H1 (cell line): ENCODE data around the gene NOL12. TPM values are rescaled to one million over a fixed set of nuclear protein-coding genes. Genes with fewer than 3 reads are reported as not detected.

Experiments used
- CTCF ChIA-PET: fragments of 300-600 bp; sonication (Branson Sonifier 250); formaldehyde crosslinking; loops from one replicate; lab custom pipeline; 2021; ENCODE audit not compliant: partially characterized antibody; lab: Charles Lee
- POLR2A ChIA-PET: fragments of 300-600 bp; sonication (Branson Sonifier 250); formaldehyde crosslinking; loops from one replicate; lab custom pipeline; 2021; ENCODE audit warnings: inconsistent platforms; ENCODE audit not compliant: partially characterized antibody; lab: Charles Lee
- DNase-seq, 2 experiments: peaks; one replicate each; pipeline versions ENCODE4 v3.0.0 to v3.0.0-alpha.2; 2010 to 2022; ENCODE audit warnings: low spot score in 2 of 2, low read depth in 1 of 2, mixed read lengths in 1 of 2
- FAIRE-seq: peaks from 2 replicates; lab custom pipeline; 2011; peaks lifted over from hg19 to GRCh38; lab: Jason Lieb, UNC
- H2AFZ ChIP-seq: 2 replicates; pipeline ENCODE4 v1.8.1; 2012; ENCODE audit warnings: low read length, inconsistent platforms
- H2AK5ac ChIP-seq: 2 replicates; pipeline ENCODE4 v1.6.1; 2013; ENCODE audit warnings: low read depth, low read length
- H2BK120ac ChIP-seq: replicated peaks from 2 replicates; pipeline ENCODE3; 2013; ENCODE audit warnings: low read depth, low read length, inconsistent platforms
- H2BK12ac ChIP-seq: 2 replicates; pipeline ENCODE4 v1.6.1; 2013; ENCODE audit warnings: low read depth, low read length
- H2BK15ac ChIP-seq: 2 replicates; pipeline ENCODE4 v1.6.1; 2013; ENCODE audit warnings: low read length
- H2BK20ac ChIP-seq: 2 replicates; pipeline ENCODE4 v1.6.1; 2013; ENCODE audit warnings: low read length
- H2BK5ac ChIP-seq: 2 replicates; pipeline ENCODE4 v1.6.1; 2013; ENCODE audit warnings: low read depth, low read length
- H3K14ac ChIP-seq: 2 replicates; pipeline ENCODE4 v1.6.1; 2013; ENCODE audit warnings: inconsistent platforms; ENCODE audit not compliant: insufficient read length
- H3K18ac ChIP-seq: 2 replicates; pipeline ENCODE4 v1.6.1; 2013; ENCODE audit warnings: low read length; ENCODE audit errors: extremely low read depth
- H3K23ac ChIP-seq: 2 replicates; pipeline ENCODE4 v1.6.1; 2013; ENCODE audit warnings: inconsistent platforms; ENCODE audit not compliant: insufficient read length
- H3K23me2 ChIP-seq: 2 replicates; pipeline ENCODE4 v1.6.1; 2013; ENCODE audit warnings: low read depth, low read length
- H3K27ac ChIP-seq: 2 replicates; pipeline ENCODE4 v1.6.1; 2011; ENCODE audit warnings: low read depth, low read length, inconsistent platforms
- H3K27me3 ChIP-seq, 4 experiments: replicated peaks in 1 of 4; 1 replicate in 1 of 4; 2 replicates in 3 of 4; pipeline versions ENCODE4 v1.6.1 to v1.8.1; 2011 to 2013; ENCODE audit warnings: low read length in 3 of 4, mild to moderate bottlenecking in 3 of 4, inconsistent platforms in 2 of 4, mixed read lengths in 2 of 4, moderate library complexity in 1 of 4; ENCODE audit not compliant: control insufficient read depth in 3 of 4, insufficient read depth in 3 of 4; ENCODE audit errors: extremely low read depth in 1 of 4
- H3K36me3 ChIP-seq, 4 experiments: 2 replicates each; pipeline versions ENCODE4 v1.6.1 to v1.8.1; 2011 to 2013; ENCODE audit warnings: mild to moderate bottlenecking in 4 of 4, low read length in 3 of 4, moderate library complexity in 2 of 4, control low read depth in 1 of 4, inconsistent platforms in 1 of 4; ENCODE audit not compliant: insufficient read depth in 4 of 4, control insufficient read depth in 2 of 4
- H3K4ac ChIP-seq: replicated peaks from 2 replicates; pipeline ENCODE3; 2013; ENCODE audit warnings: low read length, low read depth, mixed read lengths, inconsistent platforms; ENCODE audit not compliant: insufficient read length
- H3K4me1 ChIP-seq, 4 experiments: replicated peaks in 1 of 4; 1 replicate in 1 of 4; 2 replicates in 3 of 4; pipeline versions ENCODE4 v1.6.1 to v1.8.1; 2011 to 2013; ENCODE audit warnings: low read length in 3 of 4, inconsistent platforms in 2 of 4, mixed read lengths in 1 of 4; ENCODE audit not compliant: insufficient read depth in 4 of 4, control insufficient read depth in 3 of 4
- H3K4me2 ChIP-seq, 2 experiments: 2 replicates each; pipeline versions ENCODE4 v1.6.1 to v1.8.1; 2011 to 2013; ENCODE audit warnings: low read depth in 2 of 2, low read length in 2 of 2, control low read depth in 1 of 2, inconsistent platforms in 1 of 2, mild to moderate bottlenecking in 1 of 2; ENCODE audit not compliant: insufficient read depth in 1 of 2
- H3K4me3 ChIP-seq, 4 experiments: fragments of 200-600, 300-600 bp in 1 of 4; sonication (generic), shearing (Covaris generic), sonication (Bioruptor Twin) in 1 of 4; 2 replicates each; pipeline versions ENCODE4 v1.5.1 to v1.8.1; 2011 to 2016; ENCODE audit warnings: low read length in 4 of 4, low read depth in 3 of 4, control low read depth in 2 of 4, inconsistent platforms in 2 of 4, mild to moderate bottlenecking in 2 of 4, mixed read lengths in 1 of 4, moderate library complexity in 1 of 4; ENCODE audit not compliant: insufficient read depth in 2 of 4; ENCODE audit errors: extremely low read depth in 1 of 4
- H3K56ac ChIP-seq: replicated peaks from 2 replicates; pipeline ENCODE3; 2013; ENCODE audit warnings: low read depth, mild to moderate bottlenecking, mixed read lengths, low read length, inconsistent platforms; ENCODE audit not compliant: insufficient read length
- H3K79me1 ChIP-seq: 2 replicates; pipeline ENCODE4 v1.6.1; 2013; ENCODE audit warnings: low read depth, low read length, control low read depth
- H3K79me2 ChIP-seq, 2 experiments: 2 replicates each; pipeline versions ENCODE4 v1.6.1 to v1.8.1; 2012 to 2013; ENCODE audit warnings: low read length in 2 of 2, mild to moderate bottlenecking in 2 of 2, inconsistent platforms in 1 of 2; ENCODE audit not compliant: insufficient read depth in 2 of 2, control insufficient read depth in 1 of 2
- H3K9ac ChIP-seq, 4 experiments: replicated peaks in 1 of 4; 1 replicate in 1 of 4; 2 replicates in 3 of 4; pipeline versions ENCODE4 v1.6.1 to v1.8.1; 2011 to 2013; ENCODE audit warnings: low read depth in 3 of 4, low read length in 3 of 4, control low read depth in 2 of 4, mild to moderate bottlenecking in 2 of 4, moderate library complexity in 2 of 4, inconsistent platforms in 1 of 4; ENCODE audit errors: extremely low read depth in 1 of 4
- H3K9me3 ChIP-seq, 2 experiments: 2 replicates each; pipeline versions ENCODE4 v1.6.1 to v1.8.1; 2012 to 2013; ENCODE audit warnings: mild to moderate bottlenecking in 2 of 2, moderate library complexity in 2 of 2, control low read depth in 1 of 2, inconsistent platforms in 1 of 2, low read depth in 1 of 2, low read length in 1 of 2, mixed read lengths in 1 of 2; ENCODE audit not compliant: insufficient read depth in 2 of 2
- H4K20me1 ChIP-seq, 2 experiments: replicated peaks in 1 of 2; 2 replicates each; pipeline versions ENCODE3 to v1.8.1; 2011 to 2013; ENCODE audit warnings: inconsistent platforms in 2 of 2, low read length in 2 of 2, mild to moderate bottlenecking in 1 of 2; ENCODE audit not compliant: insufficient read depth in 2 of 2, control insufficient read depth in 1 of 2
- H4K5ac ChIP-seq: 2 replicates; pipeline ENCODE4 v1.6.1; 2013; ENCODE audit warnings: low read length, low read depth, mixed read lengths, inconsistent platforms; ENCODE audit not compliant: insufficient read length
- H4K8ac ChIP-seq: 2 replicates; pipeline ENCODE4 v1.8.0; 2013; ENCODE audit warnings: mild to moderate bottlenecking, moderate library complexity, low read length, inconsistent platforms; ENCODE audit not compliant: insufficient read depth; ENCODE audit errors: extremely low read depth
- H4K91ac ChIP-seq: replicated peaks from 2 replicates; pipeline ENCODE3; 2013; ENCODE audit warnings: low read length, mixed read lengths, inconsistent platforms; ENCODE audit not compliant: insufficient read length
- CBX5 ChIP-seq: fragments of 300-800, 300-1000 bp; sonication (generic); IDR thresholded peaks from 2 replicates; pipeline ENCODE4 v1.7.1; 2016; ENCODE audit warnings: antibody characterized with exemption, low read length, low read depth
- CREB1 ChIP-seq: IDR thresholded peaks from 2 replicates; pipeline ENCODE4 v1.6.1; 2012; ENCODE audit warnings: inconsistent platforms
- EGR1 ChIP-seq: IDR thresholded peaks from 2 replicates; pipeline ENCODE4 v1.6.1; 2011; ENCODE audit warnings: low read depth, low read length, borderline replicate concordance
- JUN ChIP-seq: IDR thresholded peaks from 2 replicates; pipeline ENCODE4 v1.6.1; 2011; ENCODE audit warnings: low read depth, mild to moderate bottlenecking, improper control_type of control experiment, low read length
- KDM1A ChIP-seq: fragments of 200-600, 300-600 bp; sonication (generic); IDR thresholded peaks from 2 replicates; pipeline ENCODE4 v1.7.1; 2016; ENCODE audit warnings: mild to moderate bottlenecking, low read length, borderline replicate concordance
- KDM4A ChIP-seq: IDR thresholded peaks from one replicate; pipeline ENCODE4 v1.7.1; 2012; ENCODE audit warnings: low read depth, mild to moderate bottlenecking, moderate library complexity, low read length, inconsistent platforms; ENCODE audit not compliant: severe bottlenecking
- NANOG ChIP-seq: IDR thresholded peaks from 2 replicates; pipeline ENCODE4 v1.6.1; 2011; ENCODE audit warnings: low read length, low read depth, mild to moderate bottlenecking, inconsistent platforms; ENCODE audit not compliant: insufficient read depth, poor library complexity, severe bottlenecking
- POLR2A ChIP-seq, 2 experiments: IDR thresholded peaks; 1 replicate in 1 of 2; 2 replicates in 1 of 2; pipeline ENCODE4 v1.6.1; 2011; ENCODE audit warnings: low read depth in 2 of 2, low read length in 2 of 2, mild to moderate bottlenecking in 2 of 2; ENCODE audit errors: control extremely low read depth in 1 of 2
- POU5F1 ChIP-seq: IDR thresholded peaks from 2 replicates; pipeline ENCODE4 v1.6.1; 2011; ENCODE audit warnings: low read depth, mild to moderate bottlenecking, low read length, moderate library complexity
- RNF2 ChIP-seq: fragments of 200-900, 300-1000 bp; sonication (generic); IDR thresholded peaks from 2 replicates; pipeline ENCODE4 v1.7.1; 2016; ENCODE audit warnings: borderline replicate concordance, low read depth, mild to moderate bottlenecking, antibody characterized with exemption, low read length; ENCODE audit not compliant: poor library complexity, severe bottlenecking; ENCODE audit errors: missing control alignments
- RXRA ChIP-seq: IDR thresholded peaks from 2 replicates; pipeline ENCODE4 v1.6.1; 2011; ENCODE audit warnings: low read depth, mild to moderate bottlenecking, low read length, moderate library complexity; ENCODE audit not compliant: insufficient read depth
- SAP30 ChIP-seq: fragments of 300-600 bp; sonication (generic); IDR thresholded peaks from 2 replicates; pipeline ENCODE4 v1.7.1; 2012; ENCODE audit warnings: low read length, moderate library complexity, mild to moderate bottlenecking, inconsistent platforms; ENCODE audit not compliant: insufficient read depth, insufficient replicate concordance
- SIRT6 ChIP-seq: IDR thresholded peaks from one replicate; pipeline ENCODE4 v1.7.1; 2012; ENCODE audit warnings: low read length, inconsistent platforms
- SP2 ChIP-seq: IDR thresholded peaks from 2 replicates; pipeline ENCODE4 v1.6.1; 2012; ENCODE audit warnings: mild to moderate bottlenecking, low read length, inconsistent platforms
- SRF ChIP-seq: IDR thresholded peaks from 2 replicates; pipeline ENCODE4 v1.6.1; 2011; ENCODE audit warnings: mild to moderate bottlenecking, low read depth, low read length, moderate library complexity
- WGBS, 2 experiments: shearing (Covaris generic) in 1 of 2; methylation state at CpG; one replicate each; pipeline versions ENCODE4 v1.1.6 to v1.1.7; 2013 to 2015; ENCODE audit warnings: low lambda C conversion rate in 2 of 2, mixed read lengths in 2 of 2, inconsistent platforms in 1 of 2, low coverage in 1 of 2, missing lambda C conversion rate in 1 of 2; ENCODE audit not compliant: insufficient replicate concordance in 2 of 2, insufficient coverage in 1 of 2, insufficient read length in 1 of 2; ENCODE audit errors: extremely low coverage in 1 of 2, missing lambda C conversion rate in 1 of 2; 5-methylcytosine and 5-hydroxymethylcytosine counted together
- polyA plus RNA-seq, 7 experiments: library from polyadenylated mRNA; depleted of rRNA in 3 of 7; stranded (reverse) in 5 of 7; unstranded in 2 of 7; fragments of >200 nt in 5 of 7; fragments of 200-250 nt in 2 of 7; gene quantifications; 1 replicate in 5 of 7; 2 replicates in 1 of 7; 4 replicates in 1 of 7; pipeline versions ENCODE4 v1.2.1 to v1.2.3, GENCODE V29; 2011 to 2013; ENCODE audit warnings: missing spikeins in 2 of 7, mixed read lengths in 2 of 7
- total RNA-seq: library from RNA; stranded (reverse); fragmentation: NEBNext Ultra II Directional; extraction: Animal tissue kit (Norgen Biotek cat#: 25700); gene quantifications from 2 replicates; pipeline ENCODE4 v1.2.1, GENCODE V29; 2021

The NOL12 gene
- total and polyA plus RNA-seq, 2 of the 8 experiments (the other 6 are each of a cell fraction or from before 2014, with no cell fraction given), result 25.3 to 28.3 TPM

GRCh38 chr22:37715760-37716159 is 29.6 kb downstream of the NOL12 start:
- Histone ChIP-seq H3K4me3 (no peak overlapping the region), H2AK5ac (no peak overlapping the region), H3K9ac (no peak overlapping the region), H3K4me1 (no peaks in the 10 kb centered on the region), H3K23ac (no peak overlapping the region), H2BK12ac (no peak overlapping the region), H3K18ac (no peak overlapping the region), H3K36me3 (peaks cover 5 to 35% (median 16%) of the 10 kb centered on the region in 4 experiments), H3K23me2 (no peaks in the 10 kb centered on the region), H2AFZ (no peak overlapping the region), H2BK5ac (no peak overlapping the region), H2BK15ac (no peak overlapping the region), H3K14ac (no peak overlapping the region), H4K8ac (no peak overlapping the region), H2BK20ac (no peak overlapping the region), H3K4ac (no peak overlapping the region), H3K27me3 (no peaks in the 10 kb centered on the region), H4K91ac (no peak overlapping the region), H4K20me1 (peaks cover 5 to 7% of the 10 kb centered on the region in 2 experiments), H4K5ac (no peak overlapping the region), H3K79me1 (no peaks in the 10 kb centered on the region), H2BK120ac (no peak overlapping the region), H3K79me2 (no peaks in the 10 kb centered on the region), H3K27ac (no peak overlapping the region), H3K4me2 (no peak overlapping the region), H3K9me3 (no peaks in the 10 kb centered on the region), H3K56ac (no peak overlapping the region)
- ChIA-PET CTCF (interaction anchor here (0.8 kb wide), 1 partner anchor 19 kb away, joined by 3 read pairs; no protein-coding TSS in a partner anchor), POLR2A (interaction anchor here (1.0 to 1.9 kb wide), 2 partner anchors 15 to 18 kb away, joined by 3 to 5 read pairs; no protein-coding TSS in a partner anchor)
- FAIRE-seq (no peak), DNase-seq (no peak)
- 86% methylated on average over 6 of the region's 7 CpGs; no CpG with 5 or more reads in 1 of the 2 experiments for WGBS, 2 experiments
- TF ChIP-seq RNF2 (no peak), POLR2A (IDR thresholded peaks at IDR 0.05; ENCODE audit: control extremely low read depth in 1 of 2, low read depth in 2 of 2, low read length in 2 of 2) (no peak), SAP30 (no peak), KDM4A (no peak), KDM1A (no peak), SRF (no peak), CREB1 (no peak), NANOG (no peak), CBX5 (no peak), EGR1 (no peak), SP2 (no peak), POU5F1 (no peak), SIRT6 (no peak), JUN (no peak), RXRA (no peak)
